Mammary epithelial cell (primary cell): ENCODE data around the gene GADD45B.
"Not testable (repeated sequence)": the region's sequence is repeated elsewhere in the genome, so short reads cannot be mapped to it uniquely, and the experiment has no call there.

Experiments
- EZH2 ChIP-seq: IDR thresholded peaks from 2 replicates; pipeline ENCODE4 v1.6.1; 2012; ENCODE audit warnings: low read length, inconsistent platforms, borderline replicate concordance
- TF ChIP-seq, protein P1 (sequence below), 2 donors: IDR thresholded peaks in 1 of 2; conservative IDR thresholded peaks in 1 of 2; 2 replicates each; pipeline ENCODE4 v1.5.1; 2011 to 2012; ENCODE audit warnings: inconsistent platforms in 2 of 2, low read length in 2 of 2, mild to moderate bottlenecking in 2 of 2, control low read depth in 1 of 2, low read depth in 1 of 2; ENCODE audit not compliant: insufficient read depth in 1 of 2; ENCODE audit errors: extremely low read depth in 1 of 2

GRCh38 chr19:2518856-2519255 is 42.9 kb downstream of the GADD45B start:
- TF ChIP-seq, protein P1, sequence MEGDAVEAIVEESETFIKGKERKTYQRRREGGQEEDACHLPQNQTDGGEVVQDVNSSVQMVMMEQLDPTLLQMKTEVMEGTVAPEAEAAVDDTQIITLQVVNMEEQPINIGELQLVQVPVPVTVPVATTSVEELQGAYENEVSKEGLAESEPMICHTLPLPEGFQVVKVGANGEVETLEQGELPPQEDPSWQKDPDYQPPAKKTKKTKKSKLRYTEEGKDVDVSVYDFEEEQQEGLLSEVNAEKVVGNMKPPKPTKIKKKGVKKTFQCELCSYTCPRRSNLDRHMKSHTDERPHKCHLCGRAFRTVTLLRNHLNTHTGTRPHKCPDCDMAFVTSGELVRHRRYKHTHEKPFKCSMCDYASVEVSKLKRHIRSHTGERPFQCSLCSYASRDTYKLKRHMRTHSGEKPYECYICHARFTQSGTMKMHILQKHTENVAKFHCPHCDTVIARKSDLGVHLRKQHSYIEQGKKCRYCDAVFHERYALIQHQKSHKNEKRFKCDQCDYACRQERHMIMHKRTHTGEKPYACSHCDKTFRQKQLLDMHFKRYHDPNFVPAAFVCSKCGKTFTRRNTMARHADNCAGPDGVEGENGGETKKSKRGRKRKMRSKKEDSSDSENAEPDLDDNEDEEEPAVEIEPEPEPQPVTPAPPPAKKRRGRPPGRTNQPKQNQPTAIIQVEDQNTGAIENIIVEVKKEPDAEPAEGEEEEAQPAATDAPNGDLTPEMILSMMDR (conservative IDR thresholded peaks at IDR 0.05 in 1 of 2, IDR thresholded peaks at IDR 0.05 in 1 of 2; ENCODE audit: extremely low read depth in 1 of 2, insufficient read depth in 1 of 2, low read depth in 1 of 2, low read length in 2 of 2), result not testable (repeated sequence)
- TF ChIP-seq EZH2, result not testable (repeated sequence)
